Esophagus squamous epithelium (tissue), 5 donors: ENCODE data around the gene ZZZ3. TPM values are rescaled to one million over a fixed set of nuclear protein-coding genes. Genes with fewer than 3 reads are reported as not detected.
"Not testable (repeated sequence)": the region's sequence is repeated elsewhere in the genome, so short reads cannot be mapped to it uniquely, and the experiment has no call there.

ENCODE experiments used
- DNase-seq: peaks from one replicate; lab custom pipeline; 2025; lab: John Stamatoyannopoulos, UW
- H3K27ac ChIP-seq, 4 donors: fragments of 200-600 bp; sonication (generic); one replicate each; pipeline ENCODE4 v1.5.1; 2016 to 2019; ENCODE audit warnings: mild to moderate bottlenecking in 1 of 4
- H3K27me3 ChIP-seq, 4 donors: fragments of 200-600 bp; sonication (generic); 1 replicate in 3 of 4; 2 replicates in 1 of 4; pipeline versions ENCODE4 v1.5.1 to v1.6.0; 2017 to 2021; ENCODE audit warnings: antibody characterized with exemption in 1 of 4
- H3K36me3 ChIP-seq, 3 donors: fragments of 200-600 bp; sonication (generic); one replicate each; pipeline ENCODE4 v1.5.1; 2016 to 2019
- H3K4me1 ChIP-seq, 3 donors: fragments of 200-600 bp; sonication (generic); one replicate each; pipeline ENCODE4 v1.5.1; 2017 to 2019
- H3K4me3 ChIP-seq, 4 donors: fragments of 200-600 bp; sonication (generic); 1 replicate in 3 of 4; 2 replicates in 1 of 4; pipeline ENCODE4 v1.5.1; 2016 to 2019; ENCODE audit warnings: mild to moderate bottlenecking in 2 of 4, moderate library complexity in 1 of 4
- H3K9me3 ChIP-seq, 3 donors: fragments of 200-600 bp; sonication (generic); one replicate each; pipeline ENCODE4 v1.5.1; 2016 to 2019
- CTCF ChIP-seq, 6 experiments: fragments of 450-650 bp in 4 of 6; fragments of 200-600 bp in 2 of 6; sonication (generic) in 2 of 6; IDR thresholded peaks; one replicate each; pipeline ENCODE4 v1.5.1; 2016 to 2019; ENCODE audit warnings: antibody characterized with exemption in 6 of 6, mild to moderate bottlenecking in 4 of 6, moderate library complexity in 4 of 6
- POLR2A ChIP-seq, 4 donors: fragments of 450-650 bp; IDR thresholded peaks; one replicate each; pipeline ENCODE4 v1.6.1; 2017; ENCODE audit warnings: antibody characterized with exemption in 4 of 4, mild to moderate bottlenecking in 4 of 4, moderate library complexity in 3 of 4
- WGBS, 2 donors: methylation state at CpG; one replicate each; pipeline ENCODE4 v1.1.5; 2018; 5-methylcytosine and 5-hydroxymethylcytosine counted together
- intact Hi-C: fragments of 100-400 bp; cut with DNase I; formaldehyde crosslinking; loops from one replicate; pipeline ENCODE4 v1.15.0; 2022
- total RNA-seq, 4 donors: library from RNA; depleted of rRNA; stranded (reverse); fragments of >200 nt; gene quantifications; one replicate each; pipeline ENCODE4 v1.1.0, GENCODE V29; 2016
- donor health status: DM: yes; HTN: yes; CAD: no.

Gene ZZZ3
- total RNA-seq, 4 donors from 2014 or later: 25.3 to 65.6 (median 33.1) TPM

GRCh38 chr1:77709727-77710126 is 27.3 kb upstream of the ZZZ3 start:
- no peaks in the 10 kb centered on the region for H3K27me3 ChIP-seq
- H3K27ac ChIP-seq: no peak overlapping the region
- 90 to 93% methylated on average over 3 of the region's 3 CpGs for WGBS, 2 donors
- no peaks in the 10 kb centered on the region for H3K4me1 ChIP-seq
- intact Hi-C loops: no loop called here
- TF ChIP-seq POLR2A (IDR thresholded peaks at IDR 0.05) (no peak), CTCF (IDR thresholded peaks at IDR 0.05) (no peak)
- no peak overlapping the region for H3K4me3 ChIP-seq
- H3K9me3 ChIP-seq: no peaks in the 10 kb centered on the region
- DNase-seq: no peak
- peaks cover 0 to 88% (median 12%) of the 10 kb centered on the region in 3 donors for H3K36me3 ChIP-seq

GRCh38 chr1:77706321-77706720 is 23.9 kb upstream of the ZZZ3 start:
- intact Hi-C loops: no loop called here
- H3K4me1 ChIP-seq: no peaks in the 10 kb centered on the region
- H3K27ac ChIP-seq: no peak overlapping the region
- H3K36me3 ChIP-seq: peaks cover 0 to 58% (median 0%) of the 10 kb centered on the region in 3 donors
- no peak for TF ChIP-seq POLR2A (IDR thresholded peaks at IDR 0.05)
- TF ChIP-seq CTCF (IDR thresholded peaks at IDR 0.05): no peak
- no peak for DNase-seq
- H3K9me3 ChIP-seq: no peaks in the 10 kb centered on the region
- WGBS, 2 donors: 85 to 92% methylated on average over 4 of the region's 4 CpGs
- H3K4me3 ChIP-seq: no peak overlapping the region
- H3K27me3 ChIP-seq: no peaks in the 10 kb centered on the region

- H3K27ac ChIP-seq: no peak overlapping the region
- TF ChIP-seq CTCF (IDR thresholded peaks at IDR 0.05): no peak
- TF ChIP-seq POLR2A (IDR thresholded peaks at IDR 0.05): no peak
- no peak for DNase-seq
- 56 to 71% methylated on average over 2 of the region's 2 CpGs for WGBS, 2 donors
- peaks cover 0 to 56% (median 7%) of the 10 kb centered on the region in 3 donors for H3K36me3 ChIP-seq
- no peaks in the 10 kb centered on the region for H3K4me1 ChIP-seq
- H3K4me3 ChIP-seq: no peak overlapping the region
- intact Hi-C loops: no loop called here
- H3K27me3 ChIP-seq: no peaks in the 10 kb centered on the region
- no peaks in the 10 kb centered on the region for H3K9me3 ChIP-seq
These were observed 22.3 kb upstream of the ZZZ3 start for GRCh38 chr1:77704736-77705135.

- not testable (repeated sequence) for H3K27me3 ChIP-seq
These were observed 17.2 kb upstream of the ZZZ3 start for GRCh38 chr1:77699673-77700072.

GRCh38 chr1:77697441-77697840 is 15.0 kb upstream of the ZZZ3 start:
- no peaks in the 10 kb centered on the region for H3K4me1 ChIP-seq
- no peak overlapping the region for H3K4me3 ChIP-seq
- H3K27me3 ChIP-seq: no peaks in the 10 kb centered on the region
- no peak overlapping the region for H3K27ac ChIP-seq
- peaks cover 0 to 78% (median 13%) of the 10 kb centered on the region in 3 donors for H3K36me3 ChIP-seq
- DNase-seq: no peak
- no peaks in the 10 kb centered on the region for H3K9me3 ChIP-seq
- intact Hi-C loops: no loop called here
- TF ChIP-seq CTCF (IDR thresholded peaks at IDR 0.05) (no peak), POLR2A (IDR thresholded peaks at IDR 0.05) (no peak)
- 86 to 93% methylated on average over 3 of the region's 3 CpGs for WGBS, 2 donors

More at GRCh38 chr1:77699673-77700072, 17.2 kb upstream of the ZZZ3 start:
- H3K27ac ChIP-seq, DNase-seq, H3K4me1 ChIP-seq, H3K9me3 ChIP-seq, intact Hi-C loops, H3K4me3 ChIP-seq: not testable (repeated sequence)
- H3K36me3 ChIP-seq: peaks cover 0 to 56% (median 13%) of the 10 kb centered on the region in 3 donors
- WGBS, 2 donors: 89 to 92% methylated on average over 1 of the region's 1 CpG

GRCh38 chr1:77688939-77689338 is 6.5 kb upstream of the ZZZ3 start:
- H3K27ac ChIP-seq: no peak overlapping the region
- H3K4me1 ChIP-seq: peaks cover 4 to 11% (median 8%) of the 10 kb centered on the region in 3 donors
- no peak for DNase-seq
- WGBS, 2 donors: 84 to 88% methylated on average over 3 of the region's 3 CpGs
- H3K36me3 ChIP-seq: peaks cover 0 to 44% (median 0%) of the 10 kb centered on the region in 3 donors
- TF ChIP-seq POLR2A (IDR thresholded peaks at IDR 0.05) (no peak), CTCF (IDR thresholded peaks at IDR 0.05) (no peak)
- H3K4me3 ChIP-seq: no peak overlapping the region
- intact Hi-C loops: no loop called here
- H3K9me3 ChIP-seq: no peaks in the 10 kb centered on the region
- H3K27me3 ChIP-seq: no peaks in the 10 kb centered on the region
